PFSK-1 (cell line): ENCODE data around the gene PUS3.

Experiments used
- FOXP2 ChIP-seq: optimal IDR thresholded peaks from 2 replicates; pipeline ENCODE3; 2011; ENCODE audit warnings: borderline replicate concordance, control low read depth, inconsistent platforms; ENCODE audit not compliant: insufficient read depth; ENCODE audit errors: extremely low read length, extremely low read depth
- POLR2AphosphoS5 ChIP-seq: IDR thresholded peaks from 2 replicates; pipeline ENCODE4 v1.6.1; 2012; ENCODE audit warnings: low read depth, mild to moderate bottlenecking, control low read depth, low read length, moderate library complexity
- SIN3A ChIP-seq: IDR thresholded peaks from 2 replicates; pipeline ENCODE4 v1.6.1; 2012; ENCODE audit warnings: mild to moderate bottlenecking, low read length, moderate library complexity, borderline replicate concordance; ENCODE audit not compliant: insufficient read depth
- TAF1 ChIP-seq: IDR thresholded peaks from 2 replicates; pipeline ENCODE4 v1.6.1; 2012; ENCODE audit warnings: low read length, control low read depth, borderline replicate concordance; ENCODE audit not compliant: insufficient read depth
- TF ChIP-seq, protein P1 (sequence below), 2 experiments: IDR thresholded peaks; 2 replicates each; pipeline versions ENCODE4 v1.6.1 to v1.8.0; 2011 to 2012; ENCODE audit warnings: low read depth in 2 of 2, low read length in 2 of 2, control low read depth in 1 of 2, inconsistent platforms in 1 of 2, mild to moderate bottlenecking in 1 of 2, moderate library complexity in 1 of 2; ENCODE audit not compliant: insufficient read depth in 1 of 2

DNA sequence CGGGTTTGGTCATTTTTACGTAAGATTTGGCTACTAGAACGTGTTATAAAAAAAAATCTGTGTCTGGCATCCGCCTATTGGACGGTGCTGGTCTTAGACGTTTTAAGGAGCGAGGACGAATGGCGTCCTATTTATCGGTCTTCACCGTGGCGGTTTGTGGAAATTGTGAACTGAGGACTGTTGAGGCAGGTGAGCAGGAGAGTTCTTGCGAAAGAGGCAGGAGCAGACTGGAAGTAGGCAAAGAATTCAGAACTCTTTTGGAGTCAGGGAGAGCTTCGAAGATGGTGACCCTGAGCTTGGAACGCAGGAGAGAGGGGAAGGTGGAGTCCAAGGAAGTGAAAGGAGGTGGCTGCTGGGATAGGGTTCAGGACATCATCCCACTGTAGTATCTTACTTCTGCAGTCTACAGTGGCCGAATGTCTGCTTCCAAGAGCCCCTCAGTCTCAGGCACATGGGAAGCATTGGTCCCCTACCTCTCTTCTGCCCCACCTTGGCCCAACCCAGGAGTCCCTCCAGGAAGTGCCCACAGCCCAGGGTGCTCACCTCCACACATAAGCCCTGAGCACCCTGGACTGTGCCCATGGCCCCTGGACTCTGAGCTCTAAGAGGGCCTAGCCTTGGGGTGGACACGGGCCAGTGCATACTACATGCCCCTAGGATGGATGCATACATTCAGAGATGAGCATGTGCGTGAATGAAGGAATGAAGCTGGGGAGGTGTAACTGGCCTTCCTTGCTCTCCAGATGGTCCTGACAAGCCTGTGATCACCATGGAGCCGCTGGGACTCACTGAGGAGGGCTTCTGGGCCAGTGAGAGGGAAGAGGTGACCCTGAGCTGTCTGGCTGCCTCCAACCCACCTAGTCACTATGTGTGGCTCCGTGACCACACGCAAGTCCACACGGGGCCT lies 46.5 kb upstream of the PUS3 start:
- TF ChIP-seq POLR2AphosphoS5 (no peak), TAF1 (no peak), SIN3A (no peak), FOXP2 (no peak)
- TF ChIP-seq, protein P1, sequence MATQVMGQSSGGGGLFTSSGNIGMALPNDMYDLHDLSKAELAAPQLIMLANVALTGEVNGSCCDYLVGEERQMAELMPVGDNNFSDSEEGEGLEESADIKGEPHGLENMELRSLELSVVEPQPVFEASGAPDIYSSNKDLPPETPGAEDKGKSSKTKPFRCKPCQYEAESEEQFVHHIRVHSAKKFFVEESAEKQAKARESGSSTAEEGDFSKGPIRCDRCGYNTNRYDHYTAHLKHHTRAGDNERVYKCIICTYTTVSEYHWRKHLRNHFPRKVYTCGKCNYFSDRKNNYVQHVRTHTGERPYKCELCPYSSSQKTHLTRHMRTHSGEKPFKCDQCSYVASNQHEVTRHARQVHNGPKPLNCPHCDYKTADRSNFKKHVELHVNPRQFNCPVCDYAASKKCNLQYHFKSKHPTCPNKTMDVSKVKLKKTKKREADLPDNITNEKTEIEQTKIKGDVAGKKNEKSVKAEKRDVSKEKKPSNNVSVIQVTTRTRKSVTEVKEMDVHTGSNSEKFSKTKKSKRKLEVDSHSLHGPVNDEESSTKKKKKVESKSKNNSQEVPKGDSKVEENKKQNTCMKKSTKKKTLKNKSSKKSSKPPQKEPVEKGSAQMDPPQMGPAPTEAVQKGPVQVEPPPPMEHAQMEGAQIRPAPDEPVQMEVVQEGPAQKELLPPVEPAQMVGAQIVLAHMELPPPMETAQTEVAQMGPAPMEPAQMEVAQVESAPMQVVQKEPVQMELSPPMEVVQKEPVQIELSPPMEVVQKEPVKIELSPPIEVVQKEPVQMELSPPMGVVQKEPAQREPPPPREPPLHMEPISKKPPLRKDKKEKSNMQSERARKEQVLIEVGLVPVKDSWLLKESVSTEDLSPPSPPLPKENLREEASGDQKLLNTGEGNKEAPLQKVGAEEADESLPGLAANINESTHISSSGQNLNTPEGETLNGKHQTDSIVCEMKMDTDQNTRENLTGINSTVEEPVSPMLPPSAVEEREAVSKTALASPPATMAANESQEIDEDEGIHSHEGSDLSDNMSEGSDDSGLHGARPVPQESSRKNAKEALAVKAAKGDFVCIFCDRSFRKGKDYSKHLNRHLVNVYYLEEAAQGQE (IDR thresholded peaks at IDR 0.05; ENCODE audit: insufficient read depth in 1 of 2, low read depth in 2 of 2, low read length in 2 of 2): no peak
